Epidermal melanocyte (primary cell): ENCODE measurements around the gene MAS1.
"Not testable (repeated sequence)": the region's sequence is repeated elsewhere in the genome, so short reads cannot be mapped to it uniquely, and the experiment has no call there.

Experiments used
- DNase-seq: peaks from one replicate; pipeline ENCODE4 v3.0.0; 2011; ENCODE audit warnings: low spot score; ENCODE audit not compliant: insufficient read length

The MAS1 gene

DNA sequence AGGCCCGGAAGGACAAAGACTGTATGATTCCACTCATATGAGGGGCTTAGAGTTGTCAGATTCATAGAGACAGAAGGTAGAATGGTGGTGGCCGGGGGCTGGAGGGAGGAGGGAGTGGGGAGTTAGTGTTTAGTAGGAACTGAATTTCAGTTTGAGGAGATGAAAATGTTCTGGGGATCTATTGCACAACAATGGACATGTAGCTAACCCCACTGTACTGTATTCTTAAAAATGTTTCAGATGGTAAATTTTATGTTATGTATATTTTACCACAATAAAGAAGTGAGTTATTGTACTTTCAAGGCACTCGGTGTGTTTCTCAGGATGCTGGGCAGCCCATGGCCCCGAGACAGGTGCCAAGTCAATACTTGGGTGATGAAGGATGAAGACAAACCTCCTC, 25.4 kb downstream of the MAS1 start:
- DNase-seq: no peak

GRCh38 chr6:159916752-159917151, 26.0 kb downstream of the MAS1 start:
- no peak for DNase-seq

- no peak for DNase-seq
These were observed 28.3 kb downstream of the MAS1 start for GRCh38 chr6:159919011-159919511.

DNA sequence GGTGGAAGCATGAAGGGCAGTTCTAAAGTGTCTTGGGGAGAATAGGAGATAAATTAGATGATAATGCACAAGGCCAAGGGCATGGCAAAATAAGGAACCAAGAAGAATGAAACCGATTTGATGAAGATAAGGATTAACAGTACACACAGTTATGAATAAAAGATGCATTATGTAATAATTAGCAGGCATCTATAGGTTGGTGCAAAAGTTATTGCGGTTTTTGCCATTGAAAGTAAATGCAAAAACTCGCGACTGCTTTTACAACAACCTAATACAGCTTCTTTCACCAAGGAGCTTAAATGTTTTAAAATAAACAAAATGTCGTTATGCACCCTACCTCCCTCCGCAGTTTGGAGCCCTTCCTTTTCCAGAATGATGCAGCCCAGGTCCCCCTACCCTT, 29.0 kb downstream of the MAS1 start:
- DNase-seq: no peak

DNA sequence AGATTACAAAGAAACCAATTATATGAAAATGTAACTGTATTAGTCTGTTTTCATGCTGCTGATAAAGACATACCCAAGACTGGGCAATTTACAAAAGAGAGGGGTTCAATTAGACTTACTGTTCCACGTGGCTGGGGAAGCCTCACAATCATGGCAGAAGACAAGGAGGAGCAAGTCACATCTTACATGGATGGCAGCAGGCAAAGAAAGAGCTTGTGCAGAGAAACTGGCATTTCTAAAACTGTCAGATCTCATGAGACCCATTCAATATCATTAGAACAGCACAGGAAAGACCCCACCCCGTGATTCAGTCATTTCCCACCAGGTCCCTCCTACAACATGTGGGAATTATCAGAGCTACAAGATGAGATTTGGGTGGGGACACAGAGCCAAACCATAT, 33.4 kb downstream of the MAS1 start:
- not testable (repeated sequence) for DNase-seq

DNA sequence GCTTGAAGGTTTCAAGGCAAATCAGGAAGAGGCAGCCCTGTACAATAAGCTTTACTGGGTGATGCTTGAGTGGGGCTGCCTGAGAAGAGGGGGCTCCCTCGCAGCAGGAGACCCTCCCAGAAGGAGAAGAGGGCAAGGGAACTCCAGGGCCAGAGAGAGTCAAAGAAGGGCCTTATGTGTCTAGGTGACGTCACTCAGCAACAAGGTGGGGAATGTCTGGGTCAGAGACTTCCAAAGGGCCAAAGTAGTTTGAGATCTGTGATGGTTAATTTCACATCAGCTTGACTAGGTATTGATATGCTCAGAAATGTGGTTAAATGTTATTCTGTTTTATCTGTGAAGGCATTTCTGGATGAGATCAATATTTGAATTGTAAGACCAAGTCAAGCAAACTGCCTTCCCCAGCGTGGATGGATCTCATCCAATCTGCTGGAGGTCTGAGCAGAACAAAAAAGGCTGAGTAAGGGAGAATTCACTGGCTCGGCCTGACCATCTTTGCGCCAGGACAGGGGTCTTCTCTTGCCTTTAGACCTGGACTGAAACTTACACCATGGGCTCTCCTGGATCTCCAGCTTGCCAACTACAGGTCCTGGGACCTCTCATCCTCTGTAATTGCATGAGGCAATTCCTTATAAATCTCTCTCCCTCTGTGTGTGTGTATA, 35.9 kb downstream of the MAS1 start:
- no peak for DNase-seq

- no peak for DNase-seq
These were observed 39.0 kb downstream of the MAS1 start for GRCh38 chr6:159929819-159930218.

DNA sequence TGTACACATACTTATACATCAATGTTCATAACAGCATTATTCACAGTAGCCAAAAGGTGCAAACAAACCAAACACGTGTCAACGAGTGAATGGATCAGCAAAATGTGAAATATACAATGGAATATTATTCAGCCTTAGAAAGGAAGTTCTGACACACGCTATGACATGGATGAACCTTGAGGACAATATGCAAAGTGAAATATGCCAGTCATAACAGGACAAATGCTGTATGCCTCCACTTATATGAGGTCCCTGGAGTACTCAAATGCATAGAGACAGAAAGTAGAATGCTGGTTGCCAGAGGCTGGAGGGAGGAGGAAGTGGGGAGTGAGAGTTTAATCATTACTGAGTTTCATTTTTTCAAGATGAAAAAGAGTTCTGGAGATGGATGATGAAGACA, 40.3 kb downstream of the MAS1 start:
- DNase-seq: no peak

- DNase-seq: no peak
These were observed 41.1 kb downstream of the MAS1 start for GRCh38 chr6:159931846-159932245.

DNA sequence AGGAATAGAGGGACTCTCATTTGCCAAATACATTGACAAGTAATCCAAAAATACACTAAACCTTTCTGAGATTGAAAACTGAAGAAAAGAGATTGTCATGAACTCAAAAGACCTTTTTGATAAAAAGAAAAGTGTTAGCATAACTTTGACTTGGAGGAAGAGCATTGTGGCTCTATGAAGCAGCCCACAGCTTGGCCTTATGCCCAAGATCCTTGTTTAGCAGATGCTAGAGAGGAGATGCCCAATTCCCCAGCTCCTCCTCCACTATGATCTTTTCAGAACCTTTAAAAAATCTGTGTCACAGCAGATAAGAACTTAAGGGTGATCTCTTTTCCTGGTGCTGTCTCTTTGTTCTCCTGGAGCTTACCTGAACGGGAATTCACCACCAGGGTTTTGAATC, 42.3 kb downstream of the MAS1 start:
- no peak for DNase-seq

DNA sequence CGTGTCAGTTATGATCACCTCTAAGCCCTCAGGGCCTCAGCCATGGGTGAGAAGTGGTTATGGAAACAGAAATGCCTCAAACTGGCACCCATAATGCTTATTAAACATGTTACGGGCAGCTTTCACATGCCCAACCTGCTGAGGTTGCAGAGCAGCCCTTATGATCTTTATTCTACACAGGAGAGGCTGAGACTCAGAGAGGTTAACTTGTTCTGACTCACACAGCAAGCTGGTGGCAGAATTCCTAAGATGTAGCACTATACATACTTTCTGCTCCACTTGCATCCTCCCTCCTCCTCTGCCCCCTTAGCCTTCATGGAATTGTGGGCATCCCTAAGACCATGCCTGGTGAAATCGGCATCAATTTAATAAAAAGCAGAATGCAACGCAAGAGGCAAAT, 43.4 kb downstream of the MAS1 start:
- DNase-seq: no peak

- DNase-seq: no peak
These were observed 44.3 kb downstream of the MAS1 start for GRCh38 chr6:159935065-159935464.

- DNase-seq: no peak
These were observed 44.8 kb downstream of the MAS1 start for GRCh38 chr6:159935633-159936032.

GRCh38 chr6:159939591-159940016, 48.8 kb downstream of the MAS1 start:
- no peak for DNase-seq
